Measurements from ENCODE around the gene DNAJC4.
"Not testable (repeated sequence)": the region's sequence is repeated elsewhere in the genome, so short reads cannot be mapped to it uniquely, and the experiment has no call there.

Gene DNAJC4

GRCh38 chr11:64246621-64246870 lies 16.2 kb downstream of the DNAJC4 start:
- DNase-seq = not testable (repeated sequence)

DNA sequence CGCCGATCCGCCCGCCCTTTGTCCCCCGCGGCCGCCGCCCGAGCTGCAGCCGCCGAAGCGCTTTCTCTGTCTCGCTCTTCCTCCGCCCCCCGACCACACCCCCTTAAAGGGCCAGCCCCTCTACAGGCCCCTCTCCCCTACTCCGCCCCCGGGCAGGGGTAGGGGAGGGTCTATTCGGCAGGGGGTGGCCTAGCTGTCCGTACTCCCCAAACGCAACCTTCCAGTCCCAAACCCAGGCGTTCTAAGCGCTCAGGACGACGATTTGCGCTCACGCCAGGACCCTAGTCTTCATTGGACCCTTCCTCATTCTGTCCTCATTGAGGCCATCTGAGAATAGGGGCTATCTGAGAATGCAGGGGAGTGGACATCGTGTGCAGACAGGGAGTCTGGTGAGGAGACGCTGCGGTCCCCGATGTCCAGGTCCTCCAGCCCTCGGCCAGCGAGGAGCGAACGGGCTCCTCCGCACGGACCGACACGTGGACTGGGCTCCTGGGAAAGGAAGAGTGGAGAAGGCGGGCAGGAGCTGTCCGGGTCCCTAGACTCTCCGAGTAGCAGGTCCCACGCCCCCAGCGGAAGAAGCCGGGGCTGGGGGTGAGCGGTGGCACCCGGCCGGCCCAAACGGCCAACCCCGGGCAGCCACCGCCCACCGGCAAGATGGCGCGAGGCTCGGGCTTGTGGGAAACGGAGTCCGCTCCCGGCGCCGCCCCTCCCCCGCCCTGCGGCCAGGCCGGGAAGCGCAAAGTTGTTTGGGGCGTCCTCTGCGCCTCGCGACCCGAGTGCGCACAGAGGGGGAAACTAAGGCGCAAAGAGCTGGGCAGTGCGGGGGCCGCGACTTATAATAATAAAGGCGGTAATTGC lies 16.8 kb downstream of the DNAJC4 start, which contains the start of gene PPP1R14B:
PPP1R14B (minus strand) TSS at position 73 of the 858 bp plus-strand sequence. CDS start 270 bp downstream, outside the sequence.
- peak; percentile 81 to 82 for DNase-seq

GRCh38 chr11:64247729-64248531 lies 17.6 kb downstream of the DNAJC4 start:
- DNase-seq = no peak

DNA sequence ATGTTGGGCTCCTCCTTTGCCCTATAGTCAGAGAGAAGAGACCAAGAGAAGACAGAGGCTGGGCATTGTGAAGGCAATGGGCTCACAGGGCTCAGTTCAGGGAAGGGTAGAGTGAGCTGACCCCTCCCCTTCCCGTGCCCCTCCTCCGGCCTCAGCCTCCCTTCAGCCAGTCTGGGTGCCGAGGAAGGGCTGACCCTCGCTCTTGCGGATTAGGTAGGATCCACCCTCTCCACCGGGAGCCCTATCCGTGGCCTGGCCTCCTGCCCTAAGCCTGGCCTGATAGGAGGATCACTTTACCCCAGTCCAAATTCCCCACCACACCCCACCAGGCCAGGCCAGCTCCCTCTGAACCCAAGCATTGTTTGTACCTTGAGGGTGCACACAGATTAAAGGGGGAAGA lies 18.2 kb downstream of the DNAJC4 start:
- DNase-seq = no peak

DNA sequence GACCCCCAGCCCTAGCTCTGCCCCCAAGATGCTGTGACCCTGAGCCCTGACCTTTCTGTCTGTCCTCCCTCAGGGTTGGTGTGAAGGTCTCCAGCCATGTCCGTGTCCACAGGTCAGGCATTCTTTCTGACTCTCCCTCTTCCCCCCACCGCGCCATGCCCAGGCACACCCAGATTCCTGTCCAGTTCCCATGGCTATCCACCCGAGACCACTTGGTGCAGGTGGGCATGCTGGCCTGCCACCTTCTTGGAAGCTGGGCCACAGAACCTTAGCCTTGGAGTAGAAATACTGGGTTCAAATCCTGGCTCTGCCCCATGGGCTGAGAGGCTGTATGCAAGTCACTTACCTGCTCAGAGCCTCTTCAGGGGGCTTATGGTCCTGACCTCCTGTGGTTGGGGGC lies 18.7 kb downstream of the DNAJC4 start:
- no peak for DNase-seq

DNA sequence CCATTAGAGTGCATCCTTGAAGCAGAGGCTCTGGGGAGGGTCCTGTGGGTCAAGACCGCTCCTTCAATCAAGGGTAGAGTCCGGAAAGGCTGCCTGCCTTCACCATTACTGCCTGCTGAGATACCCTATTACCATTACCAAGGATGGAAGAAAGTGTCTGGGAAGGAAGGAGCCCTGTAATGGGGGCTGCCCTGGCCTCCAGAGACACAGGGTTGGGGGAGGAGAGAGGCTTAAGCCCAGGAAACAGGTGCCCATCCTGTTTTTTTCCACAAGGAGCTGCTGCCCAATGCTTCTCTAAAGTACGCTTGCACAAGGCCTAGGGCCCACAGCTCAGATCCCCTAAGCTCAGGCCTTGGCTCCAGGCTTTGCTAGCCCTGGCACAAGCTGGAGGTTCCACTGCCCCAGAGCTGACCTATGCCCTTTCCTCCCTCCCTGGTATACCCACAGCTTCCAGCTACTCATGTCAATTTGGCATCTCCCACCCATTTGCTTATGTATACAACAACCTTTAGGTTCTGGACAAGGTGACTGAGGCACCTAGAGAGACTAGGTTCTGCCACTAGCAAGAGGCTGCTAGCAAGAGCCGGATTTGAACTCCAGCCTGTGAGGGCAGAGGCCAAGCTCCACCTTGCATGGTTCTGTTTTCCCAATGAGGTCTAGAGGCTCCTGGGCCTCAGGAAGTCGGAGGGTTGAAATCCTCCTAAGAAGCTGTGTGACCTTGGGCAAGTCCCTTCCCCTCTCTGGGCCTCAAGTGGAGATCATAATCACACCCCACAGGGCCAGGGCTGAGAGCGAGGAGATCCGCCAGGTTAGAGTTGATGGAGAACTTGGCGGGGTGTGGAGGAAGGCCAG lies 19.4 kb downstream of the DNAJC4 start:
- no peak for DNase-seq

DNA sequence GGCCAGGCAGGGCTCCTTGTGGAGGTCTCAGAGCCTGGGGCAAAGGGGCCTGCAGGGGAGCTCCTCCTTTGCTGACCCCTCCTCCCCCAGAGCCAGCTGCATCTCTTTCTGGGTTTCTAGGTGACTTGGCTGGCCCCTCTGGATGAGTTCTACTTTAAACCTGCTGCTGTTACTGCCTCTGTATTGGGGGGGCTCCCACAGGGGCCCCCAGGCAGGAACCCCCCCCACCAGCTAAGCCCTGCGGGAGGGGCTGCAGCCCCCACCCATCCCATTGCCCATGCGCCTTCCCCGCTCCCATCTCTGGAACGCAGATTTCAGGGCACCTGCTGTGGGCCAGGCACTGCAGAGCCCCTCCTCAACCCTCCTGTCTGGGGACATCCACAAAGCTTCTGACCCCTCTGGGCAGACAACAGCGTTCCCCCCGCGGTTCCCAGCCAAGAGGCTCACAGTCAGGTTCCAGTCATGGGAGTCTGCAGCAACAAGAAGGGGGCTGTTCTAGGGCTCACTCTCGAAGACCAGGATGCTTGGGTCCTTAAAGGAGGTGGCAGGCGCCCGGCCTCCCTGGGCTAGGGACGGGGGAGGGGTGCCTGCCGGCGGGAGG lies 20.2 kb downstream of the DNAJC4 start:
- DNase-seq = no peak

DNA sequence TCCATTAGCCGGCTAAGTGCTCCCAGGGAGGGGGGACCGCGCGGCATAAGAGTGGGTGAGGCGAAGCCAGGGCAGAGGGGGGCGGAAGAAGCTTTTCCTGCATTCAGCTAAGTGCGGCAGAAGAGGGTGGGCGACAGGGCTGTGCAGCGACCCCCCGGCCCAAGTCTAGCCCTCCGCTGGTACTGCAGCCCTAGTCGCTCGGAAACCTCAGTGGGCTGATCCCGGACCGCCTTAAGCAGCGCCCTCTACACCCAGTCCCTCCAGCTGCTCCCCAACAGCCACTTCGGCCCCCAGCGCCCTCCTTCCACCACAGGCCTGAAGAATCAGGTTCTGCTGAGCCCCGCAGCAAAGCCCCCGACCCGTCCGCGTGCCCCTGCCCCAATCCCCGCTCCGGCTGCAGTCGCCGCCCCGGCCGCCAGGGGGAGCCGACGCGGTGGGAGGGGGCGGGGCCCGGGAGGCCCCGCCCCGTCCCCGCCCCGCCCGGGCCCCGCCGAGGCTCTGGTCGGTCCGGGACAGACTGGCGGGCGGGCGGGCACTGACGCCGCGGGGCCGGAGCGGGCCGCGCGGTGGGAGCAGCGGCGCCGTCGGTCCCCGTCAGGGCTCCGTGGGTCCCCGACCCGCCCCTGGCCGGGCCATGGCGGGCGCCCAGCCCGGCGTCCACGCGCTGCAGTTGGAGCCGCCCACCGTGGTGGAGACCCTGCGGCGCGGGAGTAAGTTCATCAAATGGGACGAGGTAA lies 20.8 kb downstream of the DNAJC4 start, which contains the start of gene PLCB3:
PLCB3 (plus strand) TSS at position 515 of the 737 bp plus-strand sequence; CDS start at position 635, 120 bp downstream.
- DNase-seq = peak; percentile 63 to 70

DNA sequence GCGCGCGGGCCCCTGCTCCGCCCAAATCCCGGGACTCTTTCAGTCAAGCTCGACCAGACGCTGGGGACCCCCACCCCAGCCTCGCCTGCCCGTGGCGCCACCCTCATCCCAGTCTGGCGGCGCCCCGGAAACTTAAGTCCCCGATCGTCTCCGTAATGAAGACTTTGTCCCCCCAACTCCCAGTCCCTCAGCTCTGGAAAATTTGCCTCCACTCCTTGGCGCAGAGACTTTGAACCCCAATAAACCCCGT lies 21.3 kb downstream of the DNAJC4 start:
- DNase-seq = no peak

DNA sequence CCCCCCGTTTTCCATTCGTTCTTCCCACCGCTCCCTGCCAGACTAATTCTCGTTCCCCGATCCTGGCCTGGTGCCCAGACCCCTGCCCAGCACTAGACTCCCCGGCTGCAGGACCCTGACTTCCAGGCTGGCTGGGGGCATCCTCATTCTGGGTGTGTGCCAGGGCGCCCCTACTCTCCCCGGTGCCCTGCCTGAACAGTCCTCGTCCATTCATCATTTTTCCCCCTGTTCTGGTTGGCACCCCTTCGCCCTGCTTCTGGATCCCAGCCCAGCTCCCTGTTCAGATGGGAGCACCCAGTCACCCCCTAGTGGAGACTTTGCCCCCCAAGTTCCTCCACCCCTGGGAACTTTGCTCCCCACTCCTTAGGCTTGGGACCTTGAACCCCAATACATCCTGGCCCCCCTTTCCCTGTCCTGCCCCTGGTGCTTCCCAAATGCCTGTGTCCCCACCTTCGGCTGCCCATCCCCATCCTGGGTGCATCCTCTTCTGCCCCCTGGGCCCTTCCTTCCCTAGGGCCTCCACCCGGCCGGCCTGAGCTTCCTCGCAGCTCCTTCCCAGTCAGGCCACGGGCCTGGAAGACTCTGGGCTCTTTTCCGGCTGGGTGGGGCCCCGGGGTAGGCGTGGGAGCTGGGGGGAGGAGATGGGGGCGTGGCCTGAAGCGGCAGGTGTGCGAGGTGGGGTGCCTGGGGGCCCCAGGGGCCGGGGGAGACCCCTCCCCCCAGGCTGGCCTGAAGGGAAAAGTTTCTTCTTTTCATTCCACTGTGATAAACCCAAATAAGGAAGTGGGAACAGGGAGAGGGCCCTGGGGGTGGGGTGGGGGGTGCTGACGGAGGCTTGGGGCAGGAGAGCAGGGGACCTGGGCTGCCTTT lies 21.9 kb downstream of the DNAJC4 start:
- no peak for DNase-seq

GRCh38 chr11:64253043-64253442 lies 22.7 kb downstream of the DNAJC4 start:
- no peak for DNase-seq

- no peak for DNase-seq
These were observed 23.1 kb downstream of the DNAJC4 start for GRCh38 chr11:64253481-64253880.

DNA sequence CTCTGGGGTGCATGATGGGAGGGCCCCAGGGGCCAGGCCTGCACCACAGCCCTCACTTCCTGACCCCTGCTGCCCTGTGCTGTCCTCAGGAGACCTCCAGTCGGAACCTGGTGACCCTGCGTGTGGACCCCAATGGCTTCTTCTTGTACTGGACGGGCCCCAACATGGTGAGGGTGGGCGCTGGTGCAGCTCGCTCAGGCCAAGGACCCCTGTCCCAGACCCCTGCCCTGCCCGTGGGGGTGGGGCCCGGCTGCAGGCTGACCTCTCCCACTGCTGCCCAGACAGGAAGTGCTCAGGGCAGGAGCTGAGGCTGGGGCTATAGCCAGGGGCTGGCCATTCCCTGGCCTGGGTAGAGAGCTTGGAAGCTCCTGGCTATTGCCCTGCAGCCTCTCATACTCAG lies 24.0 kb downstream of the DNAJC4 start:
- no peak for DNase-seq

- no peak for DNase-seq
These were observed 25.1 kb downstream of the DNAJC4 start for GRCh38 chr11:64255135-64256128.

- DNase-seq = no peak
These were observed 26.0 kb downstream of the DNAJC4 start for GRCh38 chr11:64256300-64256699.

DNA sequence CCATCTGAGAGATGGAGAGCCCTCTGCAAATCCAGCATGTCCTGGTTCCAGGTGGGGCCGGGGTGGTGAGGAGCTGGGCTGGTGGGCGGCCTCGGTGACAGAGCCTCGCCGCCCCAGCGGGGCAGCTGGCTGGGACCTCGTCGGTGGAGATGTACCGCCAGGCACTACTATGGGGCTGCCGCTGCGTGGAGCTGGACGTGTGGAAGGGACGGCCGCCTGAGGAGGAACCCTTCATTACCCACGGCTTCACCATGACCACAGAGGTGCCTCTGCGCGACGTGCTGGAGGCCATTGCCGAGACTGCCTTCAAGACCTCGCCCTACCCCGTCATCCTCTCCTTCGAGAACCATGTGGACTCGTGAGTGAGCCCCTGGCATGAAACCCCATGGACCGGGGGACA lies 28.0 kb downstream of the DNAJC4 start:
- DNase-seq = no peak

DNA sequence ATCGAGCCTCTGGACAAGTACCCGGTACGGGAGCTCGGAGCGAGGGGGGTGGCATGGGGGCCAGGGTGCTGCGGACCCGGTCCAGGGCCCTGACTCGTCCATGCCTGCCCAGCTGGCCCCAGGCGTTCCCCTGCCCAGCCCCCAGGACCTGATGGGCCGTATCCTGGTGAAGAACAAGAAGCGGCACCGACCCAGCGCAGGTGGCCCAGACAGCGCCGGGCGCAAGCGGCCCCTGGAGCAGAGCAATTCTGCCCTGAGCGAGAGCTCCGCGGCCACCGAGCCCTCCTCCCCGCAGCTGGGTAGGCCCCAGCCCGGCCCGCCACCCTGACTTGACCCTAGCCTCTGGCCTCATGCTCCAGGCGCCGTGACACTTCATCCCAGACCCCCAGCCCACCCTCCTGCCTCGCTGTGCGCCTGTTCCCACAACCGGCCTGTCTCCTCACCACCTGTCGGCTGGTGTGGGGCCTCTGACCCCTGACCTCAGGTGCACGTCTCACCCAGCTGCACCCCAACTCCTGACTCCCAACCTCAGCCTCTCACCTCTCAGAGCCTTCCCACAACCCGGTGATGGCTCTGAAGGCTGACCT lies 28.7 kb downstream of the DNAJC4 start:
- no peak for DNase-seq

- DNase-seq = no peak
These were observed 29.3 kb downstream of the DNAJC4 start for GRCh38 chr11:64259533-64260067.

DNA sequence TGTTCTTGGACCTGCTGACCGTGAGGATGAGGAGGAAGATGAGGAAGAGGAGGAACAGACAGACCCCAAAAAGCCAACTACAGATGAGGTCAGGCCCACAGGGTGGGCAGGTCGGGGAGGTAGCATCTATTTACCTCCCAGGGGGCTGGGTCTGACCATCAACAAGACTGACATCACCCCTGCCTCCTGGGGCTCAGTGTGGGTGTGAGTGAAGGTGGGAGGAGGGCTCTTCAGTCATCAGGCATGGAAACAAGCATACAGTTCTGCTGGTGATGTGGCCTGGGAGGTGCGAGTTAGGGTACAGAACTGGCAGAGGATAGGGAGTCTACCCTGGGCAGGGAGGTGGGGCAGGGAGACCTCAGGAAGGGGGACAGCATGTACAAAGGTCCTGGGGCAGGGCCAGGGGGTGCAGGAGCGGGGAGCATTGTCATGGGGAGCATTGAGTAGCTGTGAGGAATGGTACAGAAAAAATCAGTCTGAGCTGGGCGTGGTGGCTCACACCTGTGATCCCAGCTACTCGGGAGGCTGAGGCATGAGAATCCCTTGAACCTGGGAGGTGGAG lies 29.9 kb downstream of the DNAJC4 start:
- DNase-seq = no peak

Data from CD4-positive, alpha-beta T cell treated with Interleukin-1 beta for 1 hour (primary cell).